H1 (cell line): ENCODE measurements around the gene CHPF2. TPM values are rescaled to one million over a fixed set of nuclear protein-coding genes. Genes with fewer than 3 reads are reported as not detected.

Source experiments
- CTCF ChIA-PET: fragments of 300-600 bp; sonication (Branson Sonifier 250); formaldehyde crosslinking; loops from one replicate; lab custom pipeline; 2021; ENCODE audit not compliant: partially characterized antibody; lab: Charles Lee
- POLR2A ChIA-PET: fragments of 300-600 bp; sonication (Branson Sonifier 250); formaldehyde crosslinking; loops from one replicate; lab custom pipeline; 2021; ENCODE audit warnings: inconsistent platforms; ENCODE audit not compliant: partially characterized antibody; lab: Charles Lee
- DNase-seq, 2 experiments: peaks; one replicate each; pipeline versions ENCODE4 v3.0.0 to v3.0.0-alpha.2; 2010 to 2022; ENCODE audit warnings: low spot score in 2 of 2, low read depth in 1 of 2, mixed read lengths in 1 of 2
- FAIRE-seq: peaks from 2 replicates; lab custom pipeline; 2011; peaks lifted over from hg19 to GRCh38; lab: Jason Lieb, UNC
- H2AFZ ChIP-seq: 2 replicates; pipeline ENCODE4 v1.8.1; 2012; ENCODE audit warnings: low read length, inconsistent platforms
- H2AK5ac ChIP-seq: 2 replicates; pipeline ENCODE4 v1.6.1; 2013; ENCODE audit warnings: low read depth, low read length
- H2BK120ac ChIP-seq: replicated peaks from 2 replicates; pipeline ENCODE3; 2013; ENCODE audit warnings: low read depth, low read length, inconsistent platforms
- H2BK12ac ChIP-seq: 2 replicates; pipeline ENCODE4 v1.6.1; 2013; ENCODE audit warnings: low read depth, low read length
- H2BK15ac ChIP-seq: 2 replicates; pipeline ENCODE4 v1.6.1; 2013; ENCODE audit warnings: low read length
- H2BK20ac ChIP-seq: 2 replicates; pipeline ENCODE4 v1.6.1; 2013; ENCODE audit warnings: low read length
- H2BK5ac ChIP-seq: 2 replicates; pipeline ENCODE4 v1.6.1; 2013; ENCODE audit warnings: low read depth, low read length
- H3K14ac ChIP-seq: 2 replicates; pipeline ENCODE4 v1.6.1; 2013; ENCODE audit warnings: inconsistent platforms; ENCODE audit not compliant: insufficient read length
- H3K18ac ChIP-seq: 2 replicates; pipeline ENCODE4 v1.6.1; 2013; ENCODE audit warnings: low read length; ENCODE audit errors: extremely low read depth
- H3K23ac ChIP-seq: 2 replicates; pipeline ENCODE4 v1.6.1; 2013; ENCODE audit warnings: inconsistent platforms; ENCODE audit not compliant: insufficient read length
- H3K23me2 ChIP-seq: 2 replicates; pipeline ENCODE4 v1.6.1; 2013; ENCODE audit warnings: low read depth, low read length
- H3K27ac ChIP-seq: 2 replicates; pipeline ENCODE4 v1.6.1; 2011; ENCODE audit warnings: low read depth, low read length, inconsistent platforms
- H3K27me3 ChIP-seq, 4 experiments: replicated peaks in 1 of 4; 1 replicate in 1 of 4; 2 replicates in 3 of 4; pipeline versions ENCODE4 v1.6.1 to v1.8.1; 2011 to 2013; ENCODE audit warnings: low read length in 3 of 4, mild to moderate bottlenecking in 3 of 4, inconsistent platforms in 2 of 4, mixed read lengths in 2 of 4, moderate library complexity in 1 of 4; ENCODE audit not compliant: control insufficient read depth in 3 of 4, insufficient read depth in 3 of 4; ENCODE audit errors: extremely low read depth in 1 of 4
- H3K36me3 ChIP-seq, 4 experiments: 2 replicates each; pipeline versions ENCODE4 v1.6.1 to v1.8.1; 2011 to 2013; ENCODE audit warnings: mild to moderate bottlenecking in 4 of 4, low read length in 3 of 4, moderate library complexity in 2 of 4, control low read depth in 1 of 4, inconsistent platforms in 1 of 4; ENCODE audit not compliant: insufficient read depth in 4 of 4, control insufficient read depth in 2 of 4
- H3K4ac ChIP-seq: replicated peaks from 2 replicates; pipeline ENCODE3; 2013; ENCODE audit warnings: low read length, low read depth, mixed read lengths, inconsistent platforms; ENCODE audit not compliant: insufficient read length
- H3K4me1 ChIP-seq, 4 experiments: replicated peaks in 1 of 4; 1 replicate in 1 of 4; 2 replicates in 3 of 4; pipeline versions ENCODE4 v1.6.1 to v1.8.1; 2011 to 2013; ENCODE audit warnings: low read length in 3 of 4, inconsistent platforms in 2 of 4, mixed read lengths in 1 of 4; ENCODE audit not compliant: insufficient read depth in 4 of 4, control insufficient read depth in 3 of 4
- H3K4me2 ChIP-seq, 2 experiments: 2 replicates each; pipeline versions ENCODE4 v1.6.1 to v1.8.1; 2011 to 2013; ENCODE audit warnings: low read depth in 2 of 2, low read length in 2 of 2, control low read depth in 1 of 2, inconsistent platforms in 1 of 2, mild to moderate bottlenecking in 1 of 2; ENCODE audit not compliant: insufficient read depth in 1 of 2
- H3K4me3 ChIP-seq, 4 experiments: fragments of 200-600, 300-600 bp in 1 of 4; sonication (generic), shearing (Covaris generic), sonication (Bioruptor Twin) in 1 of 4; 2 replicates each; pipeline versions ENCODE4 v1.5.1 to v1.8.1; 2011 to 2016; ENCODE audit warnings: low read length in 4 of 4, low read depth in 3 of 4, control low read depth in 2 of 4, inconsistent platforms in 2 of 4, mild to moderate bottlenecking in 2 of 4, mixed read lengths in 1 of 4, moderate library complexity in 1 of 4; ENCODE audit not compliant: insufficient read depth in 2 of 4; ENCODE audit errors: extremely low read depth in 1 of 4
- H3K56ac ChIP-seq: replicated peaks from 2 replicates; pipeline ENCODE3; 2013; ENCODE audit warnings: low read depth, mild to moderate bottlenecking, mixed read lengths, low read length, inconsistent platforms; ENCODE audit not compliant: insufficient read length
- H3K79me1 ChIP-seq: 2 replicates; pipeline ENCODE4 v1.6.1; 2013; ENCODE audit warnings: low read depth, low read length, control low read depth
- H3K79me2 ChIP-seq, 2 experiments: 2 replicates each; pipeline versions ENCODE4 v1.6.1 to v1.8.1; 2012 to 2013; ENCODE audit warnings: low read length in 2 of 2, mild to moderate bottlenecking in 2 of 2, inconsistent platforms in 1 of 2; ENCODE audit not compliant: insufficient read depth in 2 of 2, control insufficient read depth in 1 of 2
- H3K9ac ChIP-seq, 4 experiments: replicated peaks in 1 of 4; 1 replicate in 1 of 4; 2 replicates in 3 of 4; pipeline versions ENCODE4 v1.6.1 to v1.8.1; 2011 to 2013; ENCODE audit warnings: low read depth in 3 of 4, low read length in 3 of 4, control low read depth in 2 of 4, mild to moderate bottlenecking in 2 of 4, moderate library complexity in 2 of 4, inconsistent platforms in 1 of 4; ENCODE audit errors: extremely low read depth in 1 of 4
- H3K9me3 ChIP-seq, 2 experiments: 2 replicates each; pipeline versions ENCODE4 v1.6.1 to v1.8.1; 2012 to 2013; ENCODE audit warnings: mild to moderate bottlenecking in 2 of 2, moderate library complexity in 2 of 2, control low read depth in 1 of 2, inconsistent platforms in 1 of 2, low read depth in 1 of 2, low read length in 1 of 2, mixed read lengths in 1 of 2; ENCODE audit not compliant: insufficient read depth in 2 of 2
- H4K20me1 ChIP-seq, 2 experiments: replicated peaks in 1 of 2; 2 replicates each; pipeline versions ENCODE3 to v1.8.1; 2011 to 2013; ENCODE audit warnings: inconsistent platforms in 2 of 2, low read length in 2 of 2, mild to moderate bottlenecking in 1 of 2; ENCODE audit not compliant: insufficient read depth in 2 of 2, control insufficient read depth in 1 of 2
- H4K5ac ChIP-seq: 2 replicates; pipeline ENCODE4 v1.6.1; 2013; ENCODE audit warnings: low read length, low read depth, mixed read lengths, inconsistent platforms; ENCODE audit not compliant: insufficient read length
- H4K8ac ChIP-seq: 2 replicates; pipeline ENCODE4 v1.8.0; 2013; ENCODE audit warnings: mild to moderate bottlenecking, moderate library complexity, low read length, inconsistent platforms; ENCODE audit not compliant: insufficient read depth; ENCODE audit errors: extremely low read depth
- H4K91ac ChIP-seq: replicated peaks from 2 replicates; pipeline ENCODE3; 2013; ENCODE audit warnings: low read length, mixed read lengths, inconsistent platforms; ENCODE audit not compliant: insufficient read length
- RXRA ChIP-seq: IDR thresholded peaks from 2 replicates; pipeline ENCODE4 v1.6.1; 2011; ENCODE audit warnings: low read depth, mild to moderate bottlenecking, low read length, moderate library complexity; ENCODE audit not compliant: insufficient read depth
- SIN3A ChIP-seq, 2 experiments: IDR thresholded peaks in 1 of 2; conservative IDR thresholded peaks in 1 of 2; 2 replicates each; pipeline ENCODE4 v1.6.1; 2011 to 2012; ENCODE audit warnings: low read length in 2 of 2, improper control_type of control experiment in 1 of 2, low read depth in 1 of 2, mild to moderate bottlenecking in 1 of 2
- SRF ChIP-seq: IDR thresholded peaks from 2 replicates; pipeline ENCODE4 v1.6.1; 2011; ENCODE audit warnings: mild to moderate bottlenecking, low read depth, low read length, moderate library complexity
- WGBS, 2 experiments: shearing (Covaris generic) in 1 of 2; methylation state at CpG; one replicate each; pipeline versions ENCODE4 v1.1.6 to v1.1.7; 2013 to 2015; ENCODE audit warnings: low lambda C conversion rate in 2 of 2, mixed read lengths in 2 of 2, inconsistent platforms in 1 of 2, low coverage in 1 of 2, missing lambda C conversion rate in 1 of 2; ENCODE audit not compliant: insufficient replicate concordance in 2 of 2, insufficient coverage in 1 of 2, insufficient read length in 1 of 2; ENCODE audit errors: extremely low coverage in 1 of 2, missing lambda C conversion rate in 1 of 2; 5-methylcytosine and 5-hydroxymethylcytosine counted together
- polyA plus RNA-seq, 7 experiments: library from polyadenylated mRNA; depleted of rRNA in 3 of 7; stranded (reverse) in 5 of 7; unstranded in 2 of 7; fragments of >200 nt in 5 of 7; fragments of 200-250 nt in 2 of 7; gene quantifications; 1 replicate in 5 of 7; 2 replicates in 1 of 7; 4 replicates in 1 of 7; pipeline versions ENCODE4 v1.2.1 to v1.2.3, GENCODE V29; 2011 to 2013; ENCODE audit warnings: missing spikeins in 2 of 7, mixed read lengths in 2 of 7
- total RNA-seq: library from RNA; stranded (reverse); fragmentation: NEBNext Ultra II Directional; extraction: Animal tissue kit (Norgen Biotek cat#: 25700); gene quantifications from 2 replicates; pipeline ENCODE4 v1.2.1, GENCODE V29; 2021

Gene CHPF2
- total and polyA plus RNA-seq, 2 of the 8 experiments (the other 6 are each of a cell fraction or from before 2014, with no cell fraction given) = 14.4 to 20.6 TPM

DNA sequence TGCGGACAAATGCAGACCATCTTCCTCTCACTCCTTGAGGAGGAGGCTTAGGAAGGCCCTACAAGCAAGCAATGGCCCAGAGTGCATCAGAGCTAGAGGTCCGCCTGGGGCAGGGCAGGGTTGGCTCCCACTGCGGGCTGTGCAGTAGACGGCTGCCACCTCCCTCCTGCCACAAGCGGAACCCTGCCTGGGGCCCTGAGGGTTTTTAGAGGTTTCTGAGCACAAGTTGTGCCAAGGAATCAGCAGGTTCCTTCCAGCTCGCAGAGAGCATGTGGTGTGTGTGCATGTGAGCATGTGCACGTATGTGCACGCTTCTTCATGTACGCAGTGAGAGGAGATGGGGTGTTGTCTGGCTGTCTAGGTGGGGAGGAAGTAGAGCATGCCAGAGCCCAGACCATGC is 42.1 kb downstream of the CHPF2 start:
- CTCF ChIA-PET = interaction anchor here (1.0 to 1.3 kb wide), 2 partner anchors 28 to 30 kb away, joined by 3 read pairs; no protein-coding TSS in a partner anchor

More for the DNA sequence above, 42.1 kb downstream of the CHPF2 start:
- POLR2A ChIA-PET = interaction anchor here (1.0 kb wide), 1 partner anchor 22 kb away, joined by 4 read pairs; no protein-coding TSS in a partner anchor
- no peak overlapping the region for H2BK20ac ChIP-seq
- H3K23me2 ChIP-seq = peaks cover 10% of the 10 kb centered on the region; the same call in 1 of the 2 replicates
- H3K79me2 ChIP-seq = no peaks in the 10 kb centered on the region
- peaks cover 0 to 5% of the 10 kb centered on the region in 2 experiments for H4K20me1 ChIP-seq
- no peak overlapping the region for H2AK5ac ChIP-seq
- no peak overlapping the region for H3K4me2 ChIP-seq
- no peaks in the 10 kb centered on the region for H3K79me1 ChIP-seq
- peaks cover 0 to 15% (median 10%) of the 10 kb centered on the region in 4 experiments; a peak in 6 of 7 replicates for H3K4me1 ChIP-seq
- 94% methylated on average over 9 of the region's 9 CpGs; no CpG with 5 or more reads in 1 of the 2 experiments for WGBS, 2 experiments
- no peak for FAIRE-seq
- H3K14ac ChIP-seq = no peak overlapping the region
- no peak overlapping the region for H3K18ac ChIP-seq
- no peak overlapping the region for H4K91ac ChIP-seq
- no peak overlapping the region for H3K23ac ChIP-seq
- peaks cover 0 to 23% (median 18%) of the 10 kb centered on the region in 4 experiments; a peak in 6 of 7 replicates for H3K27me3 ChIP-seq
- 0 out of 2 replicates have a peak overlapping the region, but pooled peaks have one; percentile 46 for H2BK15ac ChIP-seq
- TF ChIP-seq RXRA (no peak), SIN3A (conservative IDR thresholded peaks at IDR 0.05 in 1 of 2, IDR thresholded peaks at IDR 0.05 in 1 of 2; ENCODE audit: low read depth in 1 of 2, low read length in 2 of 2) (no peak), SRF (no peak)
- H2BK5ac ChIP-seq = 0 out of 2 replicates have a peak overlapping the region, but pooled peaks have one; percentile 9
- H4K8ac ChIP-seq = no peak overlapping the region
- no peak overlapping the region for H3K4me3 ChIP-seq
- no peak overlapping the region for H4K5ac ChIP-seq
- H3K27ac ChIP-seq = no peak overlapping the region
- no peak overlapping the region for H3K56ac ChIP-seq
- H2BK12ac ChIP-seq = no peak overlapping the region
- H2AFZ ChIP-seq = no peak overlapping the region
- no peak overlapping the region for H3K9ac ChIP-seq
- H2BK120ac ChIP-seq = no peak overlapping the region
- DNase-seq = no peak
- no peaks in the 10 kb centered on the region for H3K36me3 ChIP-seq
- no peaks in the 10 kb centered on the region for H3K9me3 ChIP-seq
- H3K4ac ChIP-seq = no peak overlapping the region
